GM21381 (cell line): ENCODE data around the gene POLA2.
"Not testable (repeated sequence)": the region's sequence is repeated elsewhere in the genome, so short reads cannot be mapped to it uniquely, and the experiment has no call there.

Experiments used
- ATAC-seq: cut with Tn5 transposase; IDR thresholded peaks from one replicate; pipeline ENCODE4 v1.9.1; 2021; ENCODE audit warnings: mild to moderate bottlenecking, moderate library complexity; ENCODE audit not compliant: unreplicated experiment

Gene POLA2

DNA sequence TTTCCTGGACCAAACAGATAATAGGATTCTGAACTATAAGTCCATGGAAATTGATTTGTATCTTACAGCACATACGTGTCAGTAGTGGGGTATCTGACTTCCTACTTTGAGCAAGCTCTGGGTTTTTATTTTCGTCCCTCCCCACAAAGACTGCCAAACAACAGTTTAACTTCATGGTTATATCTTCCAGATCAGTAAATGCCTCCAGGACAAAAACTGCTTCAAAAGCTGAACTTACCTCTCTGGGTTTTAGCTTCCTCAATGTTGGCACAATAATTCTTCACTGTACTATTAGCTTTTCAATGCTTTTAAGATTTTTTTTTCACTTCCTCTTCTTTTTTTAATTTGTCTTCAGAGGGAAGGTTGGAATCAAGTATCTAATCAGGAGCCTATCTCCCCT lies 67.7 kb downstream of the POLA2 start:
- ATAC-seq = no peak

DNA sequence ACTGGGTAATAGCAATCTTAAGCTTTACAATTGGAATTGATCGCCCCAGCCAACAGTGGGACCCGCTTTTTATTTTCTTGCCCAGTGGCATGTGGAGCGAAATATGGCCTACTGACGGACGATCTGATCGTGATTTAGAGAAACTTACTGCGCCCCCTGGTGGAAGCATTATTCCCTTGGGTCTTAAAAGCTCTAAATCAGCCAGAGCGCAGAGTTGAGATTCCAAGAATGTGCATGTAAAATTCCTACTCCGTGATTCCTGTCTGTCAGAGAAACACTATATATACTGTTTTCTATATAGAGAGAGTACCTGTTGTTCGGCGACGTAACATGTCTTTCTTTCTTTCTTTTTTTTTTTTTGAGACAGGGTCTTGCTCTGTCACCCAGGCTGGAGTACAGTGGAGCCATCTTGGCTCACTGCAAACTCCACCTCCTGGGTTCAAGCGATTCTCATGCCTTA lies 68.2 kb downstream of the POLA2 start:
- no peak for ATAC-seq

DNA sequence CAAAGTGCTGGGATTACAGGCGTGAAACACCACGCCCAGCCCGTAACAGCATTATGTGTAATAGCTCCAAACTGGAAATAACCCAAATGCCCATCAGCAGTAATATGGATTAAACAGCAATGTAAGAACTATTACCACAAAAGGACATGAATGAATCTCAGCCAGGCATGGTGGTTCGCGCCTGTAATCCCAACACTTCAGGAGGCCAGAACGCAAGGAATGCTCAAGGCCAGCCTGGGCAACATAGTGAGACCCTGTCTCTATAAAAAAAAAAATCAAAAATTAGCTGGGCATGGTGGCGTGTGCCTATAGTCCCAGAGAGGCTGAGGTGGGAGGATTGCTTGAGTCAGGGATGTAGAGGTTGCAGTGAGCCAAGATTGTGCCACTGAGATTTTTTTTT lies 68.8 kb downstream of the POLA2 start:
- no peak for ATAC-seq

DNA sequence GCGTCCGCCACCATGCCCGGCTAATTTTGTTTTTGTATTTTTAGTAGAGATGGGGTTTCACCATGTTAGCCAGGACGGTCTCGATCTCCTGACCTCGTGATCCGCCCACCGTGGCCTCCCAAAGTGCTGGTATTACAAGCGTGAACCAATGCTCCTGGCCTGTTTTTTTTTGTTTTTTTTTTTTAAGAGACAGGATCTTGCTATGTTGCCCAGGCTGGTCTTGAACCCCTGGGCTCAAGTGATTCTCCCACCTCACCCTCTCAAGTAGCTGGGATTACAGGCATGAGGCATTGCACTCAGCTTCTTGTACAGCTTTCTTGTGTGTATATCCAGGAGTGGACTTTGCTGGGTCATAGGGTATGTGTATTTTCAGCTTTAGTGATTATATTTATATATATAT lies 70.8 kb downstream of the POLA2 start:
- not testable (repeated sequence) for ATAC-seq

DNA sequence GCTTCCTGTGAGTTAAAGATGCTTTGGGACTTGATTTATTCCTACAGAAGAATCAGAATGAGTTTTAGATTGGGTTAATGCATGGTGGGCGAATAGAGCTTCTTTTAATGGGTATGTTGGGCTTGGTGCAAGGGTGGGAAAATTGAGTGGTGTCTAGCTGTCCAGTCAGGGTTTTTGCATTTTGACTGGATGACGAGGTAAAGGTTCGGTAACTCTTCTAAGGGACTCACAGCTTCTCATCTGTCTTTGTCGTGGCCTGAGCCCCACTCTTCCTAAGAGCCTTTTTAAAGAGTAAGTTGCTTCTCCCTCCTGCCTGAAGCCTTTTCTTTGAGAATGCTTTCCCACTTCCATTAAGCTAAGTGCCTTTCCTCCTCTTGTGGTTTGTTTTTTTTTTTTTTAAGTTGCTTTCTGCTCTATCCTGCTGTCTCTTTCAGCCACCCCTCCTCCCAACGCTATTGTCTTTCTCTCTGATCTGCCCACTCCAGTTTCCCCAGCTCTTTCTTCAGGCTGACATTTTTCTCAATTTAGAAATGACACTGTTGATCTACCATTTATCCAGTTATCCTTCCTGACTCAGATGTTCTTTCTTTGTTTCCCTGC lies 73.0 kb downstream of the POLA2 start:
- ATAC-seq = no peak

DNA sequence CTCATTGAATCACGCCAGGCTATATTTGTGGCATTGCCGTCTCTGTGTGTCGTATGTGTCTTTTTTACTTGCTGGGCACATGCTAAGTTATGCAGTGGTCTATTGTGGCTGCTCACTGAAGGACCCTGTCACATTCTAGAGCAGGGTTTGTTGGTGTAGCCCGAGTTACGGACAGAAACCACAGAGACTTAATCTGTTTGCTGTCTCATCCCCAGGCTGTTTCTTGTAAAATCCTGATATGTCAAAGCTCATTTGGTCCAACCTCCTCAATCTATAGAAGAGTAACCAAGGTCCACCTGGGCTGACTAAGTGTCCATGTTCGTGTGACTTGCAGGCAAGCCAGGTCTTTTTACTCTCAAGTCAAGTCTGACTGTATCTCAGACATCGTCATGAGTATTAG lies 76.9 kb downstream of the POLA2 start:
- no peak for ATAC-seq

DNA sequence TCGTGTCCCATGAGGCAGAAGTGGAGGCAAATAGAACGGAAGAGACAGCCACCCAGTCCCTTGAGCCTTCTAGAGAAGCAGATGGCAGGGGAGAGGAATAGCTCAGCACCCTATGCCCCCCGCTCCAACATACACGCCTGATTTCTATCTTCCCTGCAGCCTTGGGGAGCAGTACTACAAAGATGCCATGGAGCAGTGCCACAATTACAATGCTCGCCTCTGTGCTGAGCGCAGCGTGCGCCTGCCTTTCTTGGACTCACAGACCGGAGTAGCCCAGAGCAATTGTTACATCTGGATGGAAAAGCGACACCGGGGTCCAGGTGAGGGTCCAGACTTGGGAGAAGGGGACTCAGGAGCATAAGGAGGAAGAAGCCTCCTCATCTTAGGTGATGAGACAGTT lies 78.5 kb downstream of the POLA2 start:
- ATAC-seq = no peak

DNA sequence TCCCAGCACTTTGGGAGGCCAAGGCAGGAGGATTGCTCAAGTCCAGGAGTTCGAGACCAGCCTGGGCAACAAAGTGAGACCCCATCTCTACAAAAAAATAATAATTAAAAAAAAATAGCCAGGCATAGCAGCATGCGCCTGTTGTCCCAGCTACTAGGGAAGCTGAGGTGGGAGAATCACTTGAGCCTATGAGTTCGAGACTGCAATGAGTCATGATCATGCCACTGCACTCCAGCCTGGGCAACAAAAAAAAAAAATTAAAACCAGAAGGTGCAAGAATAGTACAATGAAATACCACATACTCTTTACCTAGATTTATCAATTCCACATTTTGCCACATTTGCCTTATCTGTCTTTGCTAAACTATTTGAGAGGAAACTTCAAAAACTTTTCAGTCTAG lies 80.1 kb downstream of the POLA2 start:
- ATAC-seq = no peak
